NCI-H460 (cell line): Measurements from ENCODE around the gene NACC1. TPM values are rescaled to one million over a fixed set of nuclear protein-coding genes. Genes with fewer than 3 reads are reported as not detected.

Experiments used
- DNase-seq: peaks from one replicate; pipeline ENCODE4 v3.0.0-alpha.2; 2016; ENCODE audit warnings: low read depth; ENCODE audit errors: extremely low read depth
- total RNA-seq: library from RNA; depleted of rRNA; stranded (reverse); fragments of >200 nt; shearing (Covaris generic); gene quantifications from 2 replicates; pipeline ENCODE4 v1.2.3, GENCODE V29; 2014

NACC1 gene
- total RNA-seq, 1 experiment from 2014 or later, result 35.3 TPM

GRCh38 chr19:13087295-13087694 lies 30.8 kb upstream of the NACC1 start:
- no peak for DNase-seq

- DNase-seq, result no peak
Measured at GRCh38 chr19:13087795-13088537, 30.1 kb upstream of the NACC1 start.

GRCh38 chr19:13089139-13089856 lies 28.8 kb upstream of the NACC1 start:
- DNase-seq, result no peak

GRCh38 chr19:13089857-13090507 lies 28.1 kb upstream of the NACC1 start:
- DNase-seq, result no peak

- no peak for DNase-seq
Measured at GRCh38 chr19:13090511-13091231, 27.4 kb upstream of the NACC1 start.

- no peak for DNase-seq
Measured at GRCh38 chr19:13091400-13092157, 26.5 kb upstream of the NACC1 start.

GRCh38 chr19:13092158-13092543 lies 25.9 kb upstream of the NACC1 start:
- no peak for DNase-seq

GRCh38 chr19:13092606-13093235 lies 25.3 kb upstream of the NACC1 start:
- no peak for DNase-seq

- DNase-seq, result peak; percentile 67
Measured at GRCh38 chr19:13093407-13094105, 24.5 kb upstream of the NACC1 start.

GRCh38 chr19:13094106-13094504 lies 24.0 kb upstream of the NACC1 start:
- DNase-seq, result no peak

- no peak for DNase-seq
Measured at GRCh38 chr19:13094771-13095392, 23.2 kb upstream of the NACC1 start.

- no peak for DNase-seq
Measured at GRCh38 chr19:13095393-13095784, 22.7 kb upstream of the NACC1 start.

GRCh38 chr19:13095934-13096927 lies 21.8 kb upstream of the NACC1 start:
- DNase-seq, result no peak

- no peak for DNase-seq
Measured at GRCh38 chr19:13097033-13097462, 21.0 kb upstream of the NACC1 start.

- no peak for DNase-seq
Measured at GRCh38 chr19:13097463-13098258, 20.4 kb upstream of the NACC1 start.

- no peak for DNase-seq
Measured at GRCh38 chr19:13098277-13099072, 19.6 kb upstream of the NACC1 start.
